ENCODE data around the gene PARD6A.

The PARD6A gene

DNA sequence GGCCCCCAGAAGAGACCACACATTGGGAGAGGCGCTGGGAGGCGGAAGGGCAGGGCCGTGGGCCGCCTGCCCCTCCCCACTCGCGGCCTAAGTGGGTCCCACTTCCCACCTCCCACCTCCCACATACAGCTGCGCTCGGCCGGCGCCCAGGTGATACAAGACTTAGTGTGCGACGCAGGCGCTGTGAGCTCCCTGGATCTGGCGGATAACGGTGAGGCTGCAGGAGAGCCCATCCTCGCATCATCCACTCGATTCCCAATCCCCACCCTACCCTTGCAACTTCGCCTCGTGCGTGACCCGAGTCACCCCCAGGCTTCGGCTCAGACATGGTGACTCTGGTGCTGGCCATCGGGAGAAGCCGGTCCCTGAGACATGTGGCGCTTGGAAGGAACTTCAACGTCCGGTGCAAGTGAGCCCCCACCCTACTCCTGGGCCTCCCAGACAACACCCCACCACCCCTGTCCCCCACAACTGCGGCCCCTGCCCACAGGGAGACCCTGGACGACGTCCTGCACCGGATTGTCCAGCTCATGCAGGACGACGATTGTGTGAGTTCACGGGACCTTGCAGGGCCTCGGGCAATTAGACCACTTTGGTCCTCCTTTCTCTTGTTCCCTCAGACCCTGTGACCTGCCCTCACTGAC, 11.9 kb upstream of the PARD6A start:
- no peak for DNase-seq (ENCODE audit: low read depth)
- TF ChIP-seq, protein P1, sequence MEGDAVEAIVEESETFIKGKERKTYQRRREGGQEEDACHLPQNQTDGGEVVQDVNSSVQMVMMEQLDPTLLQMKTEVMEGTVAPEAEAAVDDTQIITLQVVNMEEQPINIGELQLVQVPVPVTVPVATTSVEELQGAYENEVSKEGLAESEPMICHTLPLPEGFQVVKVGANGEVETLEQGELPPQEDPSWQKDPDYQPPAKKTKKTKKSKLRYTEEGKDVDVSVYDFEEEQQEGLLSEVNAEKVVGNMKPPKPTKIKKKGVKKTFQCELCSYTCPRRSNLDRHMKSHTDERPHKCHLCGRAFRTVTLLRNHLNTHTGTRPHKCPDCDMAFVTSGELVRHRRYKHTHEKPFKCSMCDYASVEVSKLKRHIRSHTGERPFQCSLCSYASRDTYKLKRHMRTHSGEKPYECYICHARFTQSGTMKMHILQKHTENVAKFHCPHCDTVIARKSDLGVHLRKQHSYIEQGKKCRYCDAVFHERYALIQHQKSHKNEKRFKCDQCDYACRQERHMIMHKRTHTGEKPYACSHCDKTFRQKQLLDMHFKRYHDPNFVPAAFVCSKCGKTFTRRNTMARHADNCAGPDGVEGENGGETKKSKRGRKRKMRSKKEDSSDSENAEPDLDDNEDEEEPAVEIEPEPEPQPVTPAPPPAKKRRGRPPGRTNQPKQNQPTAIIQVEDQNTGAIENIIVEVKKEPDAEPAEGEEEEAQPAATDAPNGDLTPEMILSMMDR (conservative IDR thresholded peaks at IDR 0.05; ENCODE audit: control insufficient read depth, insufficient read depth, low read depth, low read length) = no peak
- no peak overlapping the region for H3K4me3 ChIP-seq (ENCODE audit: control insufficient read depth, low read depth, low read length)

DNA sequence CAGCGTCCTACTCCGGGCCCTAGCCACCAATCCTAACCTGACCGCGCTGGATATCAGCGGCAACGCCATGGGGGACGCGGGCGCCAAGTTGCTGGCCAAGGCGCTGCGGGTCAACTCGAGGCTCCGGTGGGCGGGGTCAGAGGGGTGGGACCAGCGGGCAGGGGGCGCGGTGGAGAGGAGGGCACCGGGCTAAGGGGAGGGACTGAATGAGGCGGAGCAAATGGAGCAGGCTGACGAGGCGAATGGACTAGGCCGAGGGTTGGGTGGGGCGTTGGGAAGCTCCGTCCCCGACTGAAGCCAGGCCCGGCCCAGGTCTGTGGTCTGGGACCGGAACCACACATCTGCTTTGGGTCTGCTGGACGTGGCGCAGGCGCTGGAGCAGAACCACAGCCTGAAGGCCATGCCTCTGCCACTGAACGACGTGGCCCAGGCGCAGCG, 11.2 kb upstream of the PARD6A start:
- no peak overlapping the region for H3K4me3 ChIP-seq (ENCODE audit: control insufficient read depth, low read depth, low read length)
- DNase-seq (ENCODE audit: low read depth) = no peak
- TF ChIP-seq, protein P1 (conservative IDR thresholded peaks at IDR 0.05; ENCODE audit: control insufficient read depth, insufficient read depth, low read depth, low read length) = no peak

DNA sequence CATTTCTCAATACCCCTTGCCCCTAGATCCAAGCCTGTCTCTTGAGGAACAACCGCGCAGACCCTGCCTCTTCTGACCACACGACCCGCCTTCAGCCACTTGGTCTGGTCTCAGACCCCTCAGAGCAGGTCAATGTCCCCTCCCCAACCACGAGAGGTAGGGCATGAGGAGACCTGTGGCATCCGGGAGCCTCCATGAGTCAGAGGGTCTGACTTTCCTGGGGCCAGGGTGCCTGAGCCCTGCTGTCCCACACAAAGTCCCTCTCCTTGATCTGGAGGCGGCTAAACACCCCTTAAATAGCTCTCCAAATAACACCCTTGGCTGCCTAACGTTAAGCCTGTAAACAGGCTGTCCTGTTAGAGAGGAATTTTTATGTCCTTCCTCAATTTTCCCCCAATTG, 10.7 kb upstream of the PARD6A start:
- TF ChIP-seq, protein P1 (conservative IDR thresholded peaks at IDR 0.05; ENCODE audit: control insufficient read depth, insufficient read depth, low read depth, low read length) = no peak
- no peak for DNase-seq (ENCODE audit: low read depth)
- no peak overlapping the region for H3K4me3 ChIP-seq (ENCODE audit: control insufficient read depth, low read depth, low read length)

DNA sequence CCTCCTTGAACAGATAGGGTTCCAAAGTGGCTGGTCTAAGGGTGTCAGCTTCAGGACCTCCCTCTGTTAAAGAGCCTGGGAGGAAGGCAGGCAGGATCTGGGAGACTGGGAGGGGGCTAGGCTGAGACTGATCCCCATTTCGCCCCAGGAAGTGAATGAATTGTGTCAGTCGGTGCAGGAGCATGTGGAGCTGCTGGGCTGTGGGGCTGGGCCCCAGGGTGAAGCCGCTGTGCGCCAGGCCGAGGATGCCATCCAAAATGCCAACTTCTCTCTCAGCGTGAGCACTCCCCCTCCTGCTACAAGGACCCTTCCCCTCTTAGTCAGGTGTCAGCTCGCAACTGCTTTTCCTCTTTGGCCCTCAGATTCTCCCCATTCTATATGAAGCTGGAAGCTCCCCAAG, 9.7 kb upstream of the PARD6A start:
- H3K4me3 ChIP-seq (ENCODE audit: control insufficient read depth, low read depth, low read length) = no peak overlapping the region
- TF ChIP-seq, protein P1 (conservative IDR thresholded peaks at IDR 0.05; ENCODE audit: control insufficient read depth, insufficient read depth, low read depth, low read length) = no peak
- no peak for DNase-seq (ENCODE audit: low read depth)

DNA sequence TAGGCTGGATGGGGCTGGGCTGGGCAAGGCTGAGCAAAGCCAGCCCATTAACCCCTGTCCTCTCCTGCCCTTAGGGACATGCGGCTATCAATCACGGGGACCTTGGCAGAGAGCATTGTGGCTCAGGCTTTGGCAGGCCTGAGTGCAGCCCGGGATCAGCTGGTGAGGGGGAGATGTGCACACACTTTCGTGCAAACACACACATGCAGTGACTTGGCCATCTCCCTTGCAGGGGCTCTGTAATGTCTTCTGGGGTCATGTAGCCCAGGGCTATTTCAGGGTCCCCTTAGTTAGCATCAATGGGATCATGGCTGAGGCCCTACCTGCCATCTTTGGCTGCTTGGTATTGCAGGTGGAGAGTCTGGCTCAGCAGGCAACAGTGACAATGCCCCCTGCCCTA, 8.9 kb upstream of the PARD6A start:
- no peak overlapping the region for H3K4me3 ChIP-seq (ENCODE audit: control insufficient read depth, low read depth, low read length)
- TF ChIP-seq, protein P1 (conservative IDR thresholded peaks at IDR 0.05; ENCODE audit: control insufficient read depth, insufficient read depth, low read depth, low read length) = no peak
- no peak for DNase-seq (ENCODE audit: low read depth)

DNA sequence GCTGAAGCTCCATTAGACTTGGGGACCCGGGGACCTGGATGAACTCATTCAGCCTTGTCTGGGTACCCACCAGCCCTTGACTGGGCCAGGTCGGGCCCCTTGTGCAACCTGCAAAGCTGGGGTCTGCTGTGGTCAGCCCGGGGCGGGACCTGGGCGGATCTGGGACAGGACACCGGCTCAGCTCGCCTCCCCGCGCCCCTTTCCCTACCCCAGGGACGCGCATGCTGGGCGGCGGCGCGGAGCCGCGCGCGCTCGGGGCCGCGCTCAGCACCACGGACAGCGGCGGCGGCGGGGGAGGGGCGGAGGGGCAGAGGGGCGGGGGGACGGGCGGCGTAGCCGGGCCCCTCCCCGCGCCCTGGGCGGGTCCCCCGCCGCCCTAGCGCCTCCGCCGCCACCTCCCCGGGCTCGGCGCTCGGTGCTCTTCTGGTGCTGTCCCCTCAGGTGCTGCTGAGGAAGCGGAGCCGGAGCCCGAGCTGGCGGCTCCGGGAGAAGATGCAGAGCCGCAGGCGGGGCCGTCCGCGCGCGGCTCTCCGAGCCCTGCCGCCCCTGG, 8.1 kb upstream of the PARD6A start:
- DNase-seq (ENCODE audit: low read depth) = no peak
- peak overlapping the region; percentile 9 for H3K4me3 ChIP-seq (ENCODE audit: control insufficient read depth, low read depth, low read length)

More for the DNA sequence above, 8.1 kb upstream of the PARD6A start:
- TF ChIP-seq, protein P1 (conservative IDR thresholded peaks at IDR 0.05; ENCODE audit: control insufficient read depth, insufficient read depth, low read depth, low read length) = no peak

Data from fibroblast of mammary gland (primary cell).